GM21737 (cell line): ENCODE measurements around the gene ITFG2.

Source experiments
- ATAC-seq: cut with Tn5 transposase; IDR thresholded peaks from one replicate; pipeline ENCODE4 v1.9.1; 2021; ENCODE audit warnings: mild to moderate bottlenecking, moderate library complexity; ENCODE audit not compliant: unreplicated experiment

ITFG2 gene

GRCh38 chr12:2826721-2827515 lies 14.4 kb downstream of the ITFG2 start:
- ATAC-seq, result no peak

DNA sequence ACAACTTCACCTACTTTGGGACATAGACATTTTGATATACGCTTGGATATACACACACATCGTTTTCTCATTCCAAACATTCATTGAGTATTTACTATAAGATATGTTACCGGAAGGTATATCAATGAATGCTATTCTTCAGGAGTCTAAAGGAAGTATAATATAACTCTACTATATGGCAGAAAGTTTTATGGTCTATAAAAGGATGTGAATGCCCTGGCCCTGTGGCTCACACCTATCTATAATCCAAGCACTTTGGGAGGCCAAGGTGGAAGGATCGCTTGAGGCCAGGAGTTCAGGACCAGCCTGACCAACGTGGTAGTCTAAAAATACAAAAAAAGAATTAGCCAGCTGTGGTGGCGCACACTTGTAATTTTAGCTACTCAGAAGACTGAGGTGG lies 16.8 kb downstream of the ITFG2 start:
- no peak for ATAC-seq

- ATAC-seq, result no peak
Measured at GRCh38 chr12:2832550-2833127, 20.2 kb downstream of the ITFG2 start.

DNA sequence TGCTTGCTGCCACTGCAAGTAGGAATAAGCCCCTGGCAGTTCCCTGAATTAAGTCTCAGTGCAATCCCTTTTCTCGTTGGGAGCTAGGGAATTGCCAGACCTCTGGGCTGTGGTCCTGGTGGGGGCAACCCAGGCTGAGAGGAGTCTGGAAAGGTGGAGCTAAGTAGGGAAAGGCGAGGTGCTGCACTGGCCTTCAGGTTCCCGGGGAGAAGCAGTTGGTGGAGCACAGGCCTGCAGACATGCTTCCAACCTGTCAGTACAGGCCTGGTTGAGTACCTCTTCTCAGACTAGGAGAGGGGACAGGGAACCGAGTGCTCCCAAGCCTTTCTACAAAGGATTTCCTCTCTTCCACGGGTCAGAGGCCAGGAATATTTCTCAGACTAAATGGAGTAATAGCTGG lies 20.9 kb downstream of the ITFG2 start:
- no peak for ATAC-seq

DNA sequence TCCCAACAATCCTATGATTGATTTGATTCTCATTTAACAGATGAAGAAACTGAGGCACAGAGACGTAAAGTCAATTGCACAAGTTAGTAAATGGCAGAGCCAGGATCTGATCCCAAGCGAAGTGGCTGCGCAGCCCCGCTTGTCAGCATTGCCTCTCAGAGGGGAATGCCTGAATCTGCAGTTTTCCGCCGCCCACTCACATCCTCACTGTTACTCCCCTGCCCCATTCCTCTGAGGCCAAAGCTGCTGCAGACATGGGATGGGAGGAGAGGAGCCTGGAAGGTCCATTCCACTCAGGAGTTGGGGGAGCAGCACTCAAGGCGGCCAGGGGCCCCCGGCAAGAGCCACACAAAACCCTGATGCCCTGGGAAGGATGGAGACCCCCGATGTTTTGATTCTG lies 21.3 kb downstream of the ITFG2 start:
- ATAC-seq, result no peak

DNA sequence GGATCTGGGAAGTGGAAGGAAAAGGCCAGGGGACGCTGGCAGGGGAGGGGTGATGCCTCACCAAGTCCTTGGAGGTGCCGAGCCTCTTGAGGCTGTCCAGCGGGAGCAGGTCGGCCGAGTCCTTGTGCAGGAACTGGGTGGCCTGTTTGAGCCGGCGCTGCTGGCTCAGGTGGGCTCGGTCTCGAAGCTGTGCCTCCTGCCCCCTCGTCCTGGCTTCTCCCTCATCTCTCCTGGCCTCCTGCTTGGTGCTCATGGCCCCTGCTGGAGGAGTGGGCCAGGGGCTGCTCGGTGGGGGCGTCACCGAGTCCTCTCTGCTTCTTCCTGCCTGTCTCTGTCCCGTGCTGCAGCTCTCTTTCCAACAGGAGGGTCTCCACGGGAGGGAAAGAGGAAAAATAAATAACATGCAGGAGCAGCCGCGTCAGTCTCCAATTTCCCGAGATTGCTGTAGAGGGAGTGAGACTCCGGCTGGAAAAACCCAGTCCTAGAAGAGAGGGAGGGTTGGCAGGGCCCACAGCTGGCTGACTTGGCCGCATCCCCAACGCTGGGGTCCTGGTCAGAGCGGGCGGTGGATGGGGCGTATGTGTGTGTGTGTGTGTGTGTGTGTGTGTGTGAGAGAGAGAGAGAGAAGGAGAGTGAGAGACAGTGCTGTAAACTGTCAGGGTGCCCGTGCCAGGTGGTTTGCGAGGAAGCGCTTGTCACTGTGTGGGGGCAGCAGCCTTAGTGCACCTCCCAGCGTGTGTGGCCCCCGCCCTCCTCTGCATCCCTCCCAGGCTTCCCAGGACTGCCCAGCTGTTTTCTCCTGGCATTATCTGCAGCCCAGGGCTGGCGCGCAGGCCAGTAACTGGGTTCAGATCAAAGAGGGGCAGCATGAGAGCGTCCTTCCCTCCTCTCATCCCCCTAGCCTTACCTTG lies 22.4 kb downstream of the ITFG2 start, which contains the start of gene NRIP2:
Gene NRIP2, minus strand, starts transcription at position 455 of the 911 bp plus-strand sequence. Its CDS starts 52 bp downstream, at position 403.
- ATAC-seq, result no peak

DNA sequence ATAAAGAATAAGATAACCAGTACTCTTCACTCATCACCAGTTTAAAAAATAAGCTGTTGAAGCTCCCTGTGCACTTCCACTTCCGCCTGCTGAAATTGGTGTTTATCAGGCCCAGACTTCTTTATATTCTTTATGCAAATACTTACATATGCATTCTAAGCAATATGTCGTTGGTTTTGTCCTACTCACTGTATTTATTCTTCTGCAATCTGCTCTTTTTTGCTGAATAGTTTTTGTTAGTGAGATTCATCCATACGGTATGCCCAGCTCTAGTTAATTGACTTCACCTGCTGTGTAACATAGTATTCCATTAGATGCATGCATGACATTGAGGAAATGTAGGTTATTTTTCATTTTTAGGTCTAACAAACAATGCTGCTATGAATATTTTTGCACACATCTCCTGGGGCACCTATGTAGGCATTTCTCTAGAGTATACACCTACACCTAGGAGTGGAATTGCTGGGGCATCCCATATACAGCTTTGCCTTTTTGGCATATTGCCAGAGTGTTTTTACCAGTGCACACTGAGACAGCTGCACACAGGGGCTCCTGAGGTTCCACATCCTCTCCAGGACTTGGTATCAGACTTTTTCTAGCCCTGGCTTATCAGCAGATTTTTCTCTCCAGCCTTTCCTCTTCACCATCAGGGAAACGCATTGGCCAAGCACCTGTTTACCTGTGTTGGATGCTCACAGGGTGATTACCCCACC lies 23.4 kb downstream of the ITFG2 start:
- no peak for ATAC-seq

DNA sequence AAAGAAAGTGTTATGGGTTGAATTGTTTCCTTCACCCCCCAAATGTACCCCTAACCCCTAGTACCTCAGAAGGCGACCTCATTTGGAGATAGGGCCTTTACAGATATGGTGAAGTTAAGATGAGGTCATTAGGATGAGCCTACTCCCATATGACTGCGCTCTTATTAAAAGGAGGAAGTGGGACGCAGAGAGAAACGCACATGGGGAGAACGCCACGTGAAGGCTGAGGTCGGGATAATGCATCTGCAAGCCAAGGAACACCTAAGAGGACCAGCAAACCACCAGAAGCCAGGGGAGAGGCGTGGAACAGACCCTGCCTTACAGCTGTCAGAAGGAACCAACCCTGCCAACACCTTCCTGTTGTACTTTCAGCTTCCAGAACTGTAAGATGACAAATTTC lies 24.1 kb downstream of the ITFG2 start:
- ATAC-seq, result no peak

DNA sequence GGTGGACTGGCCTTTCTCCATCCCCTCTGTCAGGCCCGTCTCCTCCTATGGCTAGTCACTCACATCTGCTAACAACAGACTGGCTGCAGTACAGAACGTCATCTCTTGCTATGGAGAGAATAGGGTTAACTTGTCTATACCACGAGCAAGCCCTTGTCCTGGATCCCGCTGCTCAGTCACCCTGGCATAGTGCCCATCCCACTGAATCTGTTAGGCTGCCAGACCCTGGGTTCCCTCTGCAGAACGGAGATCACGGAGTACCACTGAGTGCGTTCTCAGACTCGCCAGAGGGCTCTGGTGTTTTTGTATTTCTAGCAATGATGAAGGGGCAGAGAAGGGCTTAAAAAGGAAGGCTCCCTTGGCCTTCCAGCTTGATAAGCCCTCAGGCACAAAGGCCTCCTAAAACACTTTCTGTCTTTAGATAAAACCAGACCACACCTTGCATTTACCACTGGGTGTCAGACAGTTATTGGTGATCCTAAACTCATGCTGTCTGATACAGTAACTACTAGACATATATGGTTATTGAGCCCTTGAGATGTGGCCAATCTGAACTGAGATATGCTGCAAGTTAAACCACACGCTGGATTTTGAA lies 28.7 kb downstream of the ITFG2 start:
- no peak for ATAC-seq

GRCh38 chr12:2842948-2843347 lies 30.5 kb downstream of the ITFG2 start:
- ATAC-seq, result no peak

GRCh38 chr12:2844786-2845185 lies 32.3 kb downstream of the ITFG2 start:
- no peak for ATAC-seq

- no peak for ATAC-seq
Measured at GRCh38 chr12:2845280-2845679, 32.8 kb downstream of the ITFG2 start.

- no peak for ATAC-seq
Measured at GRCh38 chr12:2851931-2852330, 39.5 kb downstream of the ITFG2 start.

- no peak for ATAC-seq
Measured at GRCh38 chr12:2853626-2854025, 41.2 kb downstream of the ITFG2 start.

GRCh38 chr12:2854669-2855453 lies 42.4 kb downstream of the ITFG2 start:
- no peak for ATAC-seq

DNA sequence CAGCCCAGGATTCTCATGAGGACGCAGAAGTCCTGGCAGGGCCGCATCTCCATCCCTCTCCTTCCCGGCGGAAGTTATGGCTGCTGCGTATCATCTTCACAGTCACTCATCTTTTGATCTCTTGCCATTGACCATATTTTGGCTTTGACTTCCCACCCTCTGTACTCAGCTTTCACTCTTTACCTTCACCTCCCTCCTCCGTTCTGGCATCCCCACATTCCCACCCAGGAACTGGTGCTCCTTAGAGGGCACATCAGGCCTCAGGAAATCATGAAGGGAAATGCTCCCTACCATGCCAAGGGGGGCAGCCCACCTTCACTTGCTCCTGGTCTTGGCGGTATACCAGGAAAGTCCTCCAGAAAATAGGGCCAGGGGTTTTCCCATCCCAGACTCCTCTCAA lies 43.1 kb downstream of the ITFG2 start:
- no peak for ATAC-seq

- no peak for ATAC-seq
Measured at GRCh38 chr12:2856051-2856450, 43.6 kb downstream of the ITFG2 start.

DNA sequence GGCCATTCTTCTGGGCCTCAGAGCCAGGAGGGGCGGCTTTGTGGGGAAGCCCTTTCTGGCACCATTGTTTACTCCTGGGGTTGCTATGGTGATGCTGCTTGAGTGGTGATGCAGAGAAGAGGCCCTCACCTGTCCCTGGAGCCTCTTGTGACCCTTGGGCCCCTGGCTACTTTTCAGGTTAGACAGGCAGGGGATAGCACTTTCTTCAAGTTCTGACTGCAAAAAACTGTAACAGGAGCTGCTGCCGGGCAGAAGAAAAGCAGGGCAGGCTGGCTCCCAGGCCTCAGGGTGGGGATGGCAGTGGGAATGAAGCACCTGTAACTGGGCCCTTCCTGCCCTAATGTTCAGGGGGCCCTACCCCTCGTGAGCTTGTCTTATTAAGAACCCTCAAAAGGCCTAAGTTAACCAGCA lies 44.6 kb downstream of the ITFG2 start, which contains the start of gene TEX52:
Gene TEX52, minus strand, starts transcription at position 19 of the 411 bp plus-strand sequence. Its CDS starts 13 bp downstream, at position 6.
- ATAC-seq, result no peak

GRCh38 chr12:2857576-2857975 lies 45.1 kb downstream of the ITFG2 start:
- no peak for ATAC-seq

DNA sequence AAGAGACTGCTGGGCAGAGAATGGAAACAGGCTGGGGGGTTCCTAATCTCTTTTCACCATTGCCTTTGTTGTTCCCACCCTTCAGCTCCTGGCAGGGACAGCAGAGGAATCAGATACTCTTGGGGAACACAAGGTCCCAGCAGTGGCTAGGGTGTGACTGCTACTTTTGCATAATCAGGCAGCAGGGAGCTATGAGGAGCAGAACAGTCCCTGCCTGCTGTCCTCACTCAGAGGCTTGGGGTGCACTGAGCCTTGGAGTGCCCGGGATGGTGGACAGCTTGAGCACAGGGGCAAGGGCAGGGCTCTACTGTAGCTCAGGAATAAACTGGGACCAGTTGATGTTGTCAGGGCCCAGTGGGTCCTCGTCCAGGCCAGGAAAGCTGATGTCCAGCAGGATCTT lies 45.9 kb downstream of the ITFG2 start:
- ATAC-seq, result no peak
